SKM-1 (cell line): Measurements from ENCODE around the gene MUC5B.
"Not testable (repeated sequence)": the region's sequence is repeated elsewhere in the genome, so short reads cannot be mapped to it uniquely, and the experiment has no call there.

ENCODE experiments used
- DNase-seq: peaks from one replicate; lab custom pipeline; 2025; ENCODE audit not compliant: unreplicated experiment; lab: John Stamatoyannopoulos, UW

MUC5B gene

GRCh38 chr11:1201395-1202153 lies 21.3 kb upstream of the MUC5B start:
- no peak for DNase-seq

GRCh38 chr11:1202154-1202775 lies 20.6 kb upstream of the MUC5B start:
- no peak for DNase-seq

GRCh38 chr11:1202776-1203504 lies 19.9 kb upstream of the MUC5B start:
- peak; percentile 6 for DNase-seq

- no peak for DNase-seq
These were observed 19.2 kb upstream of the MUC5B start for GRCh38 chr11:1203505-1204271.

GRCh38 chr11:1204381-1205101 lies 18.3 kb upstream of the MUC5B start:
- no peak for DNase-seq

GRCh38 chr11:1205121-1205986 lies 17.5 kb upstream of the MUC5B start:
- DNase-seq, result no peak

- no peak for DNase-seq
These were observed 16.9 kb upstream of the MUC5B start for GRCh38 chr11:1205987-1206331.

- DNase-seq, result no peak
These were observed 16.2 kb upstream of the MUC5B start for GRCh38 chr11:1206391-1207271.

- DNase-seq, result no peak
These were observed 15.3 kb upstream of the MUC5B start for GRCh38 chr11:1207401-1208143.

- DNase-seq, result no peak
These were observed 14.8 kb upstream of the MUC5B start for GRCh38 chr11:1208144-1208393.

GRCh38 chr11:1208394-1209261 lies 14.2 kb upstream of the MUC5B start:
- DNase-seq, result no peak

- no peak for DNase-seq
These were observed 13.4 kb upstream of the MUC5B start for GRCh38 chr11:1209371-1210057.

- DNase-seq, result no peak
These were observed 11.0 kb upstream of the MUC5B start for GRCh38 chr11:1211838-1212237.

GRCh38 chr11:1215826-1216225 lies 7.0 kb upstream of the MUC5B start:
- not testable (repeated sequence) for DNase-seq

- DNase-seq, result no peak
These were observed 5.7 kb upstream of the MUC5B start for GRCh38 chr11:1217151-1217550.

GRCh38 chr11:1218256-1218787 lies 4.5 kb upstream of the MUC5B start:
- DNase-seq, result no peak
